ENCODE data around the gene SNX5.

The SNX5 gene

DNA sequence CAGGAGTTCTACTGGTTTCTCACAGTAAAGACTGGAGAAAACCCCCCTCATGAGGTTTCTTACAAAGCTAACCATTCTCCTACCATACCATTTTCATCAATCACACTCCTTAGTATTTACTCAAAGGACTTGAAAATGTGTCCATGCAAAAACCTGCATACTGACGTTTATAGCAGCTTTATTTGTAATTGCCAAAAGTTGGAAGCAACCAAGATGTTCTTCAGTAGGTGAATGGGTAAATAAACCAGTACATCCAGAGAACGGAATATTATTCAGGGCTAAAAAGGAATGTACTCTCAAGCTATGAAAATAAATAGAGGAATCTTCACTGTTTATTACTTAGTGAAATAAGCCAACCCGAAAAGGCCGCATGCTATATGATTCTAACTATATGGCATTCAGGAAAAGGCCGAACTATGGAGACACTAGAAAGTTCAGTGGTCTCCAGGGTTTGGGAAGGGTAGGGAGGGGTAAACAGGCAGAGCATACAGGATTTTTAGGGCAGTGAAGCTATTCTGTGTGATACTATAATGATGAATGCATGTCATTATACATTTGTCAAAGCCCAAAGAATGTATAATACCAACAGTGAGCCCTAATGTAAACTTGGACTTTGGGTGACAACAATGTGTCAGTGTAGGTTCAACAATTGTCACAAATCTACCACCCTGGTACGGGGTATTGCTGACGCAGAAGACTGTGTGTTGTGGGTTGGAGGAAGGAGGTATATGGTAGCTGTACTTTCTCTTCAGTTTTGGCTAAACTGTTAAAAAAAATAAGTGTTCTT is 50.6 kb downstream of the SNX5 start:
- Mint-ChIP-seq H3K27ac (no peak overlapping the region), H3K9me3 (no peaks in the 10 kb centered on the region), H3K4me1 (ENCODE audit: low read depth) (peaks cover 41% of the 10 kb centered on the region), H3K36me3 (ENCODE audit: low read depth) (no peaks in the 10 kb centered on the region), H3K4me3 (no peak overlapping the region), H3K27me3 (peaks cover 17% of the 10 kb centered on the region)
- intact Hi-C loops (cut with micrococcal nuclease): no loop called here

DNA sequence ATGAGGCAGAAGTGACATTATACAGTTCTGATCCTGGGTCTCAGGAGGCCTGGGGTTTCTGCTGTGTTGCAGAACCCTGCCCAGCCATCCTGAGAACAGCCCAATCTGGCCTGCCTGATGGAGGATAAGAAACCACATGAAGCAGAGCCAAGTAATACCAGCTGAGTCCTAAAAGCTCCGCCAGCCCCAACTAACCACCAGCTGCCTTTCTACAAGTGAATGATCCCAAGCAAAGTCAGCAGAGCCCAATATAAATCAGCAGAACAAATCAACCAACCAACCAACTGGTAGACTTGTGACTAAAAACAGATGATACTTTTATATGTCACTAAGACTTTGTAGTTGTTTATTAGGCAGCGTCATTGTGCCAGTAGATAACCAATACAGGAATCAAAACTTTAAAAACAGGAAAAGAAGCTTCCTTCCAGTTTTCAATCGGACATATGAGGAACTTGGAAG is 52.1 kb downstream of the SNX5 start:
- no peaks in the 10 kb centered on the region for H3K36me3 Mint-ChIP-seq (ENCODE audit: low read depth)
- H3K9me3 Mint-ChIP-seq: no peaks in the 10 kb centered on the region
- H3K4me1 Mint-ChIP-seq (ENCODE audit: low read depth): peaks cover 46% of the 10 kb centered on the region
- peak overlapping the region; percentile 13 for H3K4me3 Mint-ChIP-seq
- H3K27ac Mint-ChIP-seq: peak overlapping the region; percentile 88
- intact Hi-C loops (cut with micrococcal nuclease): loop anchor here (1.0 kb wide), 1 partner anchor 49 kb away; no protein-coding TSS in a partner anchor
- peaks cover 12% of the 10 kb centered on the region for H3K27me3 Mint-ChIP-seq

DNA sequence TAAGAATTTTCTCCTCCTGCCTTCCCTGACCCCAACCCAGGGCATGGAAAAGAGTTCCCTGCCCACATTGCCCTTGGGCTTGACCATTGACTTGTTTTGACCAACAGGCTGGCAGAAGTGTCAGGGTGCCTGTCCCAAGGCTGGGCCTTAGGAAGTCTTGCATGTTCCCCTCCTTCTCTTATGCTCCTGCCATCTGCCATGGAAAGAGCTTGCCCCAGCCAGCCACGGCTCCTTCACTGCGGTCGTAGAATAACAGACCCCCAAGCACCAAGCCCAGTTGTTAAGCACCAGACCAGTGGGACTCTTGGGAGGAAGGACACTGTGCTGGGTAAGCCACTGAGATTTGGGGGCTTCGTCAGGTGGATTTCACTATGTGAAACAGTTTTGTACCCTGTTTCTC is 53.6 kb downstream of the SNX5 start:
- H3K27ac Mint-ChIP-seq: no peak overlapping the region
- H3K4me3 Mint-ChIP-seq: no peak overlapping the region
- H3K4me1 Mint-ChIP-seq (ENCODE audit: low read depth): peaks cover 59% of the 10 kb centered on the region
- H3K36me3 Mint-ChIP-seq (ENCODE audit: low read depth): no peaks in the 10 kb centered on the region
- no peaks in the 10 kb centered on the region for H3K9me3 Mint-ChIP-seq
- intact Hi-C loops (cut with micrococcal nuclease): no loop called here
- H3K27me3 Mint-ChIP-seq: peaks cover 13% of the 10 kb centered on the region

DNA sequence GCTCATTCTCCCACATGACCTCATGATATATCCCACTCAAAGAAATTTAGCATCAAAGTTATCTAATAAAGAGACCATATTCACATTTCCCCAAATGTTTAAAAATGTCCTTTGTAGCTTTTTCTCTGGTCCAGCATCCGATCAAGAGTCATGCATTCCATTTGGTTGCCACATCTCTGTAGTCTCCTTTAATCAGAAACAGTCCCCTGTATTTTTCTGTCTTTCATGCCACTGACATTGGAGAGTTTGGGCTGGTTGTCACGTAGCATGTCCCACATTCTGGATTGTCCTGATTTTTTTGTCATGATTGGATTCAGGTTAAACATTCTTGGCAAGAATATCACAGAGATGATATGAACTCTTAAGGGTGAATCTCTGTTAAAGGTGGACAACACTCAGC is 55.7 kb downstream of the SNX5 start:
- H3K27ac Mint-ChIP-seq: peak overlapping the region; percentile 33
- no peaks in the 10 kb centered on the region for H3K9me3 Mint-ChIP-seq
- H3K4me1 Mint-ChIP-seq (ENCODE audit: low read depth): peaks cover 59% of the 10 kb centered on the region
- intact Hi-C loops (cut with micrococcal nuclease): no loop called here
- H3K4me3 Mint-ChIP-seq: no peak overlapping the region
- no peaks in the 10 kb centered on the region for H3K36me3 Mint-ChIP-seq (ENCODE audit: low read depth)
- peaks cover 9% of the 10 kb centered on the region for H3K27me3 Mint-ChIP-seq

DNA sequence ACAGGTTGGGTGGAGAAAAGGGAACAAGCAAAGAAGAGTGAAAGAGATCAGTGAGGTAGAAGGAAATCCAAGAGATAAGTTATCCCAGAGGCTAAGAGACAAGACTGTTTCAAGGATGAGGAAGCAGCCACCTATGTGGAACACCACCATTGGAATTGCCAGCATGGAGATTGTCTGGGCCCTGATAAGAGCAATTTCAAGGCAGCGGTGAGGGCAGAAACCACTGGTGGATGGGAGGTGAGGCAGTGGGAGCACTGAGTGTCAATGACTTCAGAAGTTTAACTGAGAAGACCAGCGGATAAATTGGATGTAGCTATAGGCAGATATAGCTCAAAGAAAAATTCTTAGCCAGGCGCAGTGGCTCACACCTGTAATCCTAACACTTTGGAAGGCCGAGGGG is 56.7 kb downstream of the SNX5 start:
- H3K4me3 Mint-ChIP-seq: no peak overlapping the region
- H3K27ac Mint-ChIP-seq: no peak overlapping the region
- no peaks in the 10 kb centered on the region for H3K9me3 Mint-ChIP-seq
- H3K36me3 Mint-ChIP-seq (ENCODE audit: low read depth): no peaks in the 10 kb centered on the region
- peaks cover 51% of the 10 kb centered on the region for H3K4me1 Mint-ChIP-seq (ENCODE audit: low read depth)
- H3K27me3 Mint-ChIP-seq: peaks cover 9% of the 10 kb centered on the region
- intact Hi-C loops (cut with micrococcal nuclease): no loop called here

DNA sequence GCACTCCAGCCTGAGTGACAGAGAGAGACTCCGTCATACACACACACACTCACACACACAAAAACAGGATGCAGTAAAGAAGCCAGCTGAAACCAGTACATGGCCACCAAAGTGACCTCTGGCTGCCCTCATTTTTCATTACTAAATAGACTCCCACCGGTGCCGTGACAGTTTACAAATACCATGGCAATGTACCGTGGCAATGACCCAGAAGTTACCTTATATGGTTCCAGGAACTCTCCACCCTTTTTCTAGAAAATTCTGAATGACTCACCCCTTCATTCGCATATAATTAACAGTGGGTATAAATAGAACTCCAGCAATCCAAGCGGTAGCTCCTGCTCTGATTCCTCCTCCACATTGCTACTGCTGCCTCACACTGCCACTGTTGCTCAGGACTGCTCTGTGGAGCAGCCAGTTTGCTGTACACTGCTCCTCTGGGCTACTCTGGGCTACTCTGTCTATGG is 57.7 kb downstream of the SNX5 start:
- H3K27ac Mint-ChIP-seq: no peak overlapping the region
- H3K4me1 Mint-ChIP-seq (ENCODE audit: low read depth): peaks cover 43% of the 10 kb centered on the region
- no peaks in the 10 kb centered on the region for H3K36me3 Mint-ChIP-seq (ENCODE audit: low read depth)
- H3K9me3 Mint-ChIP-seq: no peaks in the 10 kb centered on the region
- intact Hi-C loops (cut with micrococcal nuclease): no loop called here
- peaks cover 10% of the 10 kb centered on the region for H3K27me3 Mint-ChIP-seq
- H3K4me3 Mint-ChIP-seq: no peak overlapping the region

DNA sequence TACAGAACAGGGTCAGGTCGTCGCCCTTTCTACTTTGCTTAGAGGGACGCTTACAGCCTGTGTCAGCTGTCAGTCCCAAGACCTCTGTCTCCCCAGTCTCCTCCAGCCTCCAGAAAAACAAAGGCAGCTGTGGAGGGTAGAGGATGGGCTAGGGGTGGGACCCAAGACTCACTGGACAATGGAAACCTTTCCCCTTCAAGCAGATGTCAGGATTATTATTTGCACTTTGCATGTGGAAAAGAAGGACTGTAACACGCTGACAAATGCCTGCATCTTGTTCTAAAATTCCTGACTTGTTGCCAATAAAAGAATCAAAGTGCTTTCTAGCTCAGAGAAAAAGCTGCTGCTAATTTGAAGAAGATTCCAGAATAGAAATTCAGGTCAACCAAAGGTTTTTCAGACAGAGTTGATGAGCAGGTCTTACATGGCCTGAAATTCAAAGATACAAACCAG is 58.7 kb downstream of the SNX5 start:
- Mint-ChIP-seq H3K4me3 (no peak overlapping the region), H3K27ac (no peak overlapping the region), H3K36me3 (ENCODE audit: low read depth) (no peaks in the 10 kb centered on the region), H3K27me3 (peaks cover 12% of the 10 kb centered on the region), H3K9me3 (no peaks in the 10 kb centered on the region), H3K4me1 (ENCODE audit: low read depth) (peaks cover 39% of the 10 kb centered on the region)
- intact Hi-C loops (cut with micrococcal nuclease): no loop called here

DNA sequence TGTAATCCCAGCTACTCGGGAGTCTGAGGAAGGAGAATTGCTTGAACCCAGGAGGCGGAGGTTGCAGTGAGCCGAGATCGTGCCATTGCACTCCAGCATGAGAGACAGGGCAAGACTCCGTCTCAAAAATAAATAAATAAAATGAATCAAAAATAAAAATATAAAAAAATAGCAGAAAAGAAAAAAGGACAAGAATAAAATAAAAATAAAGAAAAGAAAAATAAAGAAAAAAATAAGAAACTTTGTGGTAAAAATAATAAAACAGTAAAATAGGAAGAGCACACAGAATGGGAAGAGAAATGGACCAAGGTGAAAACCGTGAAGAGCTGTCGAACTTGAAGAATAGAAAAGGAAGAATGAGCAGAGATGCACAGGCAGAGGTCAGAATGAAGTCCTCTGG is 63.0 kb downstream of the SNX5 start:
- Mint-ChIP-seq H3K4me1 (ENCODE audit: low read depth) (peaks cover 4% of the 10 kb centered on the region), H3K36me3 (ENCODE audit: low read depth) (no peaks in the 10 kb centered on the region), H3K4me3 (no peak overlapping the region), H3K27ac (no peak overlapping the region), H3K27me3 (peaks cover 10% of the 10 kb centered on the region), H3K9me3 (no peaks in the 10 kb centered on the region)
- intact Hi-C loops (cut with micrococcal nuclease): no loop called here

DNA sequence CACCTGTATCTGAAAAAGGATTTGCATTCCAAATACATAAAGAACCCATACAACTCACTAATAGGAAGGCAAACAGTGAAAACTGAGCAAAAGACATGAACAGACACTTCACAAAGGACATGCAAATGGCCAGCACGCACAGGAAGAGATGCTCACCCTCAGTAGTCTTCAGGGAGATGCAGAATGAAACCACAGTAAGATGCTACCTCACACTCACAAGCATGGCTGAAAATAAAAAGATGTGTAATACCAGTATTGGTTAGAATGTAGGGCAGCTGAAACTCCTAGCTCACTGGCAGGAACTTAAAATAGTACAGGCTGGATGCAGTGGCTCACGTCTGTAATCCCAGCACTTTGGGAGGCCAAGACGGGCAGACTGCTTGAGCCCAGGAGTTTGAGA is 64.6 kb downstream of the SNX5 start:
- intact Hi-C loops (cut with micrococcal nuclease): no loop called here
- Mint-ChIP-seq H3K27ac (no peak overlapping the region), H3K4me1 (ENCODE audit: low read depth) (no peaks in the 10 kb centered on the region), H3K27me3 (peaks cover 23% of the 10 kb centered on the region), H3K9me3 (no peaks in the 10 kb centered on the region), H3K4me3 (no peak overlapping the region), H3K36me3 (ENCODE audit: low read depth) (no peaks in the 10 kb centered on the region)

DNA sequence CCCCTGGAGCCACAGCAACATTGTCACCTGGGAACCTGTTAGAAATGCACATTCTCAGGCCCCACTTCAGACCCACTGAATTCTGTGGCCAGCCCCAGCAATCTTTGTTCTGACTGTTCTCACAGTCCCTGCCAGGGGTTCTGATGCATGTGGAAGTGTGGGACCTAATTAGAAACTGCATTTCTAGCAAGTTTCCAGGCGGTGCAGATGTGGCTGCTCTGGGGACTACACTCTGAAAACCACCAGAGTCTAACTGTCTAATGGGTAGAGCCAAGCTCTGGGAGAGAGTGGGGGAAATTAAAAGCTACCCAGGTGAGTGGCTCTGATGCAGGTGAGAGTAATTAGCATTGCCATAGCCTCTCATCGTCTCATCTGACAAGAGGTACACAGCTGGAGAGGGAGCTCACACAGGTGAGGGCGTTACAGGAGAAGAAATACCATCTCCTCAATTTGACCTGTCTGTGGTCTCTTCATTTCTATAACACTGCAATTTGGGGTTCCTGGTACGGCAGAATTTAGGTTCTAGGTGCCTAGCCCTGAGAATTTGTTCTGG is 66.0 kb downstream of the SNX5 start:
- Mint-ChIP-seq H3K4me1 (ENCODE audit: low read depth) (no peaks in the 10 kb centered on the region), H3K27me3 (peaks cover 26% of the 10 kb centered on the region), H3K9me3 (no peaks in the 10 kb centered on the region), H3K27ac (no peak overlapping the region), H3K36me3 (ENCODE audit: low read depth) (no peaks in the 10 kb centered on the region), H3K4me3 (no peak overlapping the region)
- intact Hi-C loops (cut with micrococcal nuclease): no loop called here

DNA sequence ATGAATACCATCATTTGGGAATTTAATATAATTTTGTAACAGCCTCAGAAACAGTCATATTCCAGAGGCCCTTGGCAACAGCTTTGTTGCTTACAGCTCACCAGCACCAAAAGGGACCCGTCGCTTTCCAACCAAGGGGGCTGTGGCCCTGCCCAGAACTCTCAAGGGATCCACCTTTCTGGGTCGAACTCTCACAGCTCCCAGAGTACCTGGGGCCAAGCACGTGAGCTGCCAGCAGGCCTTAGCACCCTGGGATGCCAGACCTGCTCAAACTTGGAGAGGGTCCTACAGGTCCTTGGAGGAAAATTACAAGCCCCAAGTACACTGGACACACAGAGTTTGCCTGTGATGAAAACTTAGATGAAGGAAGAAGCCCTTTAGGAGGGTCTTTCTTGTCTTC is 66.6 kb downstream of the SNX5 start:
- Mint-ChIP-seq H3K27ac (no peak overlapping the region), H3K27me3 (peaks cover 32% of the 10 kb centered on the region), H3K9me3 (no peaks in the 10 kb centered on the region), H3K4me1 (ENCODE audit: low read depth) (peaks cover 1% of the 10 kb centered on the region), H3K4me3 (no peak overlapping the region), H3K36me3 (ENCODE audit: low read depth) (no peaks in the 10 kb centered on the region)
- intact Hi-C loops (cut with micrococcal nuclease): no loop called here

DNA sequence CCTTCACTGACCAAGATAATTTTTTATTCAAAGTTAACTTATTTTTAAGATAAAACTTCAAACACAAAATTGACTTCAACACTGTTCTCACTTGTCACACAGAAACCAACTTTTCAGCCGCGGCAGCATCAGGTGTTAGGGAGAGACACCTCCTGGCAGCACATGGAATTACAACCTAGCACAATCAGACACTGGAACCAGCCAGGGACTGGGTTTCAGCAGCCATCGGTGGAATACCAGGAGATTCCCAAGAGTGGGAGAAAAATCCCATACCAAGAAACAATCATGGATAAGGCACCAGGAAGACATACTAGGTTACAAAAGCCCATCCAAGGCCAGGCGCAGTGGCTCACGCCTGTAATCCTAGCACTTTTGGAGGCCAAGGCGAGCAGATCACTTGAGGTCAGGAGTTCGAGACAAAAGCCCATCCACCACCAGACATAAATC is 70.0 kb downstream of the SNX5 start:
- intact Hi-C loops (cut with micrococcal nuclease): loop anchor here (2.0 to 10.0 kb wide), 3 partner anchors 218 to 394 kb away; no protein-coding TSS in a partner anchor
- Mint-ChIP-seq H3K4me3 (no peak overlapping the region), H3K27ac (no peak overlapping the region), H3K36me3 (ENCODE audit: low read depth) (no peaks in the 10 kb centered on the region), H3K4me1 (ENCODE audit: low read depth) (peaks cover 24% of the 10 kb centered on the region), H3K27me3 (peaks cover 42% of the 10 kb centered on the region), H3K9me3 (no peaks in the 10 kb centered on the region)

DNA sequence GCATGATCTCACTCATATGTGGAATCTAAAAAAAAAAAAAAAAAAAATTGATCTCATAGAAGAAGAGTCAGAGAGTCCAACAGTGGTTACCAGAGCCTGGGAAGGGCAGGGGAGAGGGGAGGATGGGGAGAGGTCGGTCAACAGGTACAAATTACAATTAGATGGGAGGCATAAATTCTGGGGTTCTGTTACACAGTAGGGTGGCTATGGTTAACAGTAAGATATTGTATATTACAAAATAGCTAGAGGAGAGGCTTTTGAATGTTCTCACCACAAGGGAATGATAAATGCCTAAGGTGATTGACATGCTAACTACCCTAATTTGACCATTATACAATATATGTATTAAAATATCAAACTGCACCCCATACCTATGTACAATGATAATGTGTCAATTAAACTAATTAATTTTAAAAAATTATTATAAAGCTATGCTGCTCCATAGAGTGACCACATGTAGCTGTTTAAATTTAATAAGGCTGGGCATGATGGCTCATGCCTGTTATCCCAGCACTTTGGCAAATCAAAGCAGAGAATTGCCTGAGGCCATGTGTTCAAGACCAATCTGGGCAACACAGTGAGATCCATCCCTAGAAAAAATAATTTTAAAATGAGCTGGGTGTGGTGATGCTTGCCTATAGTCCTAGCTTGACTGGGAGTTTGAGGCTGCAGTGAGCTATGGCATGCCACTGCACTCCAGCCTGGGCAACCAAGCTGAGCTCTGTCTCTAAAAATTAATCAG is 70.9 kb downstream of the SNX5 start:
- Mint-ChIP-seq H3K4me1 (ENCODE audit: low read depth) (peaks cover 33% of the 10 kb centered on the region), H3K27ac (no peak overlapping the region), H3K27me3 (peaks cover 42% of the 10 kb centered on the region), H3K36me3 (ENCODE audit: low read depth) (no peaks in the 10 kb centered on the region), H3K9me3 (no peaks in the 10 kb centered on the region), H3K4me3 (no peak overlapping the region)
- intact Hi-C loops (cut with micrococcal nuclease): loop anchor here (2.0 to 10.0 kb wide), 3 partner anchors 217 to 393 kb away; no protein-coding TSS in a partner anchor

Measured in dendritic cell treated with granulocyte-macrophage colony-stimulating factor and Interleukin-4, amounts not matched to agents 40 ng/mL and 50 ng/mL, for 4 days (primary cell).